PC-3 (cell line): ENCODE data around the gene NBAS. TPM values are rescaled to one million over a fixed set of nuclear protein-coding genes. Genes with fewer than 3 reads are reported as not detected.
"Not testable (repeated sequence)": the region's sequence is repeated elsewhere in the genome, so short reads cannot be mapped to it uniquely, and the experiment has no call there.

Experiments used
- ATAC-seq: fragments of 200-7000 bp; cut with Tn5 transposase; 2 replicates; pipeline ENCODE4 v1.9.1; 2020; ENCODE audit warnings: mild to moderate bottlenecking, moderate library complexity
- BruUV-seq: library from RNA; stranded (reverse); fragments of 400-500 nt; replicated peaks from 2 replicates; lab custom pipeline; 2021; lab: Mats Ljungman, UMichigan
- CTCF ChIA-PET: fragments of 300-600 bp; sonication (Branson Sonifier 250); formaldehyde crosslinking; loops from one replicate; lab custom pipeline; 2022; ENCODE audit warnings: antibody characterized with exemption; lab: Charles Lee
- POLR2A ChIA-PET: fragments of 300-600 bp; sonication (Branson Sonifier 250); formaldehyde crosslinking; loops from one replicate; lab custom pipeline; 2022; ENCODE audit warnings: antibody characterized with exemption; ENCODE audit not compliant: unreplicated experiment; lab: Charles Lee
- DNase-seq: peaks from one replicate; pipeline ENCODE4 v3.0.0-alpha.2; 2015
- H2AFZ ChIP-seq: fragments of 300-600 bp; sonication (generic); 2 replicates; pipeline ENCODE4 v1.6.0; 2016; ENCODE audit warnings: antibody characterized with exemption, low read length
- H3F3A ChIP-seq: fragments of 300-600 bp; sonication (generic); one replicate; pipeline ENCODE4 v1.6.0; 2017; ENCODE audit warnings: antibody characterized with exemption, low read length, control low read depth, mild to moderate bottlenecking; ENCODE audit not compliant: unreplicated experiment
- H3K27ac ChIP-seq: fragments of 300-600 bp; sonication (generic); 2 replicates; pipeline ENCODE4 v1.5.1; 2016; ENCODE audit warnings: mild to moderate bottlenecking, low read length
- H3K27me3 ChIP-seq: fragments of 300-600 bp; sonication (generic); 2 replicates; pipeline ENCODE4 v1.6.1; 2016; ENCODE audit warnings: low read length, mixed read lengths
- H3K36me3 ChIP-seq: fragments of 300-600 bp; sonication (generic); 2 replicates; pipeline ENCODE4 v1.6.1; 2016; ENCODE audit warnings: low read depth, mixed run types, low read length, mixed read lengths
- H3K4me1 ChIP-seq: fragments of 300-600 bp; sonication (generic); 2 replicates; pipeline ENCODE4 v1.5.1; 2016; ENCODE audit warnings: low read length; ENCODE audit not compliant: insufficient read depth
- H3K4me2 ChIP-seq: fragments of 300-600 bp; sonication (generic); 2 replicates; pipeline ENCODE4 v1.6.0; 2016; ENCODE audit warnings: low read length
- H3K4me3 ChIP-seq: fragments of 300-600 bp; sonication (generic); 2 replicates; pipeline ENCODE4 v1.5.1; 2016; ENCODE audit warnings: mild to moderate bottlenecking, low read length, mixed read lengths
- H3K79me2 ChIP-seq: fragments of 300-600 bp; sonication (generic); 2 replicates; pipeline ENCODE4 v1.6.1; 2017; ENCODE audit warnings: low read length, mixed read lengths
- H3K9ac ChIP-seq: fragments of 300-600 bp; sonication (generic); 2 replicates; pipeline ENCODE4 v1.6.0; 2016; ENCODE audit warnings: mild to moderate bottlenecking, low read length
- H3K9me2 ChIP-seq: fragments of 300-600 bp; sonication (generic); replicated peaks from 2 replicates; pipeline ENCODE4 v1.6.1; 2016; ENCODE audit warnings: mixed run types, low read length, mixed read lengths
- H3K9me3 ChIP-seq: fragments of 300-600 bp; sonication (generic); 2 replicates; pipeline ENCODE4 v1.6.1; 2016; ENCODE audit warnings: low read length, mixed read lengths
- H4K20me1 ChIP-seq: fragments of 300-600 bp; sonication (generic); 2 replicates; pipeline ENCODE4 v1.6.1; 2016; ENCODE audit warnings: low read length, mixed read lengths
- CTCF ChIP-seq: fragments of 300-600 bp; sonication (generic); conservative IDR thresholded peaks from 2 replicates; pipeline ENCODE4 v1.5.1; 2017; ENCODE audit warnings: antibody characterized with exemption, low read depth, mild to moderate bottlenecking, low read length
- EZH2 ChIP-seq: fragments of 300-600 bp; sonication (generic); IDR thresholded peaks from one replicate; pipeline ENCODE4 v1.6.1; 2017; ENCODE audit warnings: antibody characterized with exemption, mild to moderate bottlenecking, low read length; ENCODE audit not compliant: unreplicated experiment
- EZH2phosphoT487 ChIP-seq: fragments of 300-600 bp; sonication (generic); IDR thresholded peaks from 2 replicates; pipeline ENCODE4 v1.6.1; 2018; ENCODE audit warnings: mild to moderate bottlenecking, antibody characterized with exemption, low read length, borderline replicate concordance
- intact Hi-C: fragments of 100-400 bp; cut with micrococcal nuclease; formaldehyde crosslinking; loops from 2 replicates; pipeline ENCODE4 v1.9.0; 2023
- total RNA-seq: library from RNA; depleted of rRNA; stranded (reverse); fragments of >200 nt; gene quantifications from 2 replicates; pipeline ENCODE4 v1.2.3, GENCODE V29; 2014

The NBAS gene
- total RNA-seq, 1 experiment from 2014 or later: 37.2 TPM

- CTCF ChIA-PET: no interaction called here
- DNase-seq (no peak), ATAC-seq (no peak)
- no peaks in the 10 kb centered on the region for H3K9me3 ChIP-seq
- intact Hi-C loops: no loop called here
- H3K9me2 ChIP-seq: no peaks in the 10 kb centered on the region
- no peaks in the 10 kb centered on the region; the same call in 1 of the 2 replicates for H3K36me3 ChIP-seq
- TF ChIP-seq EZH2phosphoT487: no peak
- TF ChIP-seq EZH2: no peak
- no peak for TF ChIP-seq CTCF
- H3K4me1 ChIP-seq: no peaks in the 10 kb centered on the region
- no peak overlapping the region for H3K9ac ChIP-seq
- H3K4me3 ChIP-seq: no peak overlapping the region
- no peak overlapping the region for H3K27ac ChIP-seq
- H3F3A ChIP-seq: no peaks in the 10 kb centered on the region
- no peak overlapping the region for H2AFZ ChIP-seq
- POLR2A ChIA-PET: no interaction called here
- no peak overlapping the region for H3K4me2 ChIP-seq
- no peaks in the 10 kb centered on the region for H3K79me2 ChIP-seq
- H3K27me3 ChIP-seq: no peaks in the 10 kb centered on the region
- BruUV-seq: no TSS peak
- no peaks in the 10 kb centered on the region for H4K20me1 ChIP-seq
Measured at GRCh38 chr2:15446961-15447360, 114.2 kb downstream of the NBAS start.

GRCh38 chr2:15445891-15446562 is 115.1 kb downstream of the NBAS start:
- H4K20me1 ChIP-seq: no peaks in the 10 kb centered on the region
- H3K9ac ChIP-seq: no peak overlapping the region
- no peaks in the 10 kb centered on the region for H3K9me2 ChIP-seq
- intact Hi-C loops: no loop called here
- H3K4me3 ChIP-seq: no peak overlapping the region
- no peaks in the 10 kb centered on the region for H3K27me3 ChIP-seq
- no peaks in the 10 kb centered on the region; the same call in 1 of the 2 replicates for H3K36me3 ChIP-seq
- TF ChIP-seq EZH2phosphoT487 (no peak), EZH2 (no peak), CTCF (no peak)
- no peaks in the 10 kb centered on the region for H3K4me1 ChIP-seq
- no peak overlapping the region for H3K27ac ChIP-seq
- no peaks in the 10 kb centered on the region for H3F3A ChIP-seq
- CTCF ChIA-PET: no interaction called here
- H3K4me2 ChIP-seq: no peak overlapping the region
- H3K9me3 ChIP-seq: no peaks in the 10 kb centered on the region
- POLR2A ChIA-PET: no interaction called here
- DNase-seq (no peak), ATAC-seq (no peak)
- BruUV-seq: no TSS peak
- no peak overlapping the region for H2AFZ ChIP-seq
- H3K79me2 ChIP-seq: no peaks in the 10 kb centered on the region

GRCh38 chr2:15439768-15440524 is 121.2 kb downstream of the NBAS start:
- H3K4me3 ChIP-seq, H3K79me2 ChIP-seq, H3F3A ChIP-seq, BruUV-seq, H3K4me1 ChIP-seq, H3K9me3 ChIP-seq, ATAC-seq, H3K36me3 ChIP-seq, H3K9ac ChIP-seq, DNase-seq, H3K27me3 ChIP-seq, H3K4me2 ChIP-seq, H3K27ac ChIP-seq, H4K20me1 ChIP-seq, POLR2A ChIA-PET, H3K9me2 ChIP-seq, H2AFZ ChIP-seq, intact Hi-C loops: not testable (repeated sequence)
- CTCF ChIA-PET: interaction anchor here (0.6 kb wide), 1 partner anchor 77 kb away, joined by 3 read pairs; no protein-coding TSS in a partner anchor

DNA sequence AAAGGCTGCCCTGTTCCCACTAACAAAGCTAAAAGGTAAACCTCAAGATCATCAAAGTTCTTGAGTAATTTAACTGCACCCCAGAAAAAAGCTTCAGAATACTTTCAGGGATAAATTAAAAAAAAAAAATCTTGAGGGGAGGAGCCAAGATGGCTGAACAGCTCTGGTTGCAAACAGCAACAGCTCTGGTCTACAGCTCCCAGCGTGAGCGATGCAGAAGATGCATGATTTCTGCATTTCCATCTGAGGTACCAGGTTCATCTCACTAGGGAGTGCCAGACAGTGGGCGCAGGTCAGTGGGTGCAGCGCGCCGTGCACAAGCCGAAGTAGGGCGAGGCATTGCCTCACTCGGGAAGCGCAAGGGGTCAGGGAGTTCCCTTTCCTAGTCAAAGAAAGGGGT is 121.8 kb downstream of the NBAS start:
- POLR2A ChIA-PET, H2AFZ ChIP-seq, H4K20me1 ChIP-seq, H3K27ac ChIP-seq, BruUV-seq, H3K4me2 ChIP-seq, H3K4me1 ChIP-seq, H3F3A ChIP-seq, H3K79me2 ChIP-seq, intact Hi-C loops, H3K9me2 ChIP-seq, H3K4me3 ChIP-seq, H3K36me3 ChIP-seq, H3K27me3 ChIP-seq, H3K9me3 ChIP-seq, ATAC-seq, H3K9ac ChIP-seq, DNase-seq: not testable (repeated sequence)
- CTCF ChIA-PET: interaction anchor here (0.6 kb wide), 1 partner anchor 78 kb away, joined by 3 read pairs; no protein-coding TSS in a partner anchor
